T follicular helper cell (primary cell): Measurements from ENCODE around the gene ESM1.

Source experiments
- DNase-seq: peaks from one replicate; pipeline ENCODE4 v3.0.0-alpha.2; 2020; ENCODE audit warnings: low read depth

ESM1 gene

DNA sequence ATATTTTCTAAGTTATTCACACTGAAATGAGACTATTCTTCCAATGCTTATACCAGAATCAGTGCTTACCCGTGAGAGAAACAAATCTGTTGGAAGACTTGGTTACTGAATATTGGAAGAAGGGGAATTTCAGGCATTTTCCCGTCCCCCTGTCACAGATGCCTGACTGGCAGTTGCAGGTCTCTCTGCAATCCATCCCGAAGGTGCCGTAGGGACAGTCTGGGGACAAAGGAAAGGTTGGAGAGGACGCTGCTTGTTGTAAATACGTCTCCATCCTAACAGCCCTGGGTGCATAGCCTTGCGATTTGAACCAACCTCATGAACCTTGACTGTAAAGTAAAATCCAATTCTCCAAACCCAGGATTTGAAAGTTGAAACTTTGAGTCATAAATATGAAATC lies 3.5 kb downstream of the ESM1 start:
- DNase-seq, result no peak

DNA sequence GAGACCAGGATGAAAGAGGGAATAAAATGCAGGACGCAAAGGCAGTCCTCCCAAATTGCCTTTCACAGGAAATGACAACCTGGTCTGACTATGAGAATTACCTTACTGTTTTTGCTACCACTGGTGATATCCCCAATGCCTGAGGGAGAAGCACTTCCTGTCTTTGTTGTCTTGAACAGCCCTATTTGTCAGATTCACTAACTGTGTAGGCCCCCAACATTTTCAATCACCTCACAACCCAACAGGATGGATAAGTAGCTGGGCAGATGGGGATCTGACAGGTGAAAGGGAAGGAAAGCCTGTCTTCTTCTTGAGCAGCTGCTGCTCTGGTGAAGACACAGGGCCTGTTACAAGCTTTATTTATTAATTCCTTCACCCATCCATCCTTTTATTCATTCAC lies 9.7 kb downstream of the ESM1 start:
- no peak for DNase-seq

DNA sequence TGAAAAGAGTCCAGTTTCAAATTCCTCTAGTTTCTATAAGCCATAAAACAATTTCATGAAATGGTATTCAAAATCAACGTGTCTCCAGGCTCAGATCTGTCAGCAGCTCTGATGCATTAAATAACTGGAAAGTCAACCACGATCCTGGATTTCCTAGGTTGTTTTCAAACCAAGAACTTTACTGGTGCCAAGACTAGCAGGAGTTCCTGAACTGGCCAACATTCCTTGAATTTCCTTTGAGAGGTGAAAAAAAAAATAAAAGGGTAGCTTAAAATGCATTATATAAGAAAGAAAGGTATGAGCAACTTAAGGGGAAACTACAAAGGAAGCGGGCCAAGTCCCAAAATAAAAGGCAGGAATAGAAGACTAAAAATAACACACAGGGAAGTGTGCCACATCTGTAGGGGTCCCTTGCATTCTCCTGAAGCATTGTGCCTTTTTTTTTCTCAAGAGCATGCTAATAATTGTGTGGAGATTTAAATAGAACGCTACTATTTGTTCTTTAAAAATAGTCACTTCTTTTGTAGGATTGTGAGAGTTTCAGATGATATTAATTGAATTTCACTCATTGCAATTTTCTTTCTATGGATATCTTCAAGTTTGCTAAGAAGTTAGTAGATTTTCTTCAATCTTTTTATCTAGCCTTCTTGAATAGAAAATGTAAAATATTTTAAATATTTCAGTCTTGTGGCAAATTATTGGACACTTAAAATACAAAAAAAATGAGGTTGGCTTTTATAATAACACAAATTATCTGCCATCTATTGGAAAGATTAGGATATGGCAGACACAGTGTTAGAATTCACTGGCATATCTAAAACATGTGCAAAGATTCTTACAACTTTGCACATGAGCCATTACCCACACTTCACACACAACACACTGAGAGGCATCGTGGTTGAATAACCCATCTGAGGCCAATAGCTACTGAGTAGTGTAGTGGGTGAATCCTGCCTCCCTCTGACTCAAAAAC lies 15.3 kb downstream of the ESM1 start:
- no peak for DNase-seq

DNA sequence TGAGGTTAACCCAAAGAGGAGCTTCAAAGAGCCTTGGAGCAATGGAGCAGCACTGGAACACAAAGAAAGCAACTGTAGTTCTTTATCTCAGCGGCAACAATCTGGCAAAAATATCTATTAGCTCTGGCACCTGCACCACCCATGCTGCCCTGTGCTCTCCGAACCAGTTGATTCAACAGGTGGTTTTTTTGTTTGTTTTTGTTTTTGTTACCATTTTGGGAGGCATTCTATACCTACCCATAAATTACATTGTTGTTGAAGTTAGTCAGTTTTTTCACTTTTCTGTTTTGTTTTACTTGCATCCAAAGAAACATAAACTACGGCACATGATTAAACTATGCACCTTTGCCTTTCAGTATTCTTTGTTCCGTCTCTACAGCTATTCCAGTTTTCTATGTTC lies 16.2 kb downstream of the ESM1 start:
- no peak for DNase-seq

DNA sequence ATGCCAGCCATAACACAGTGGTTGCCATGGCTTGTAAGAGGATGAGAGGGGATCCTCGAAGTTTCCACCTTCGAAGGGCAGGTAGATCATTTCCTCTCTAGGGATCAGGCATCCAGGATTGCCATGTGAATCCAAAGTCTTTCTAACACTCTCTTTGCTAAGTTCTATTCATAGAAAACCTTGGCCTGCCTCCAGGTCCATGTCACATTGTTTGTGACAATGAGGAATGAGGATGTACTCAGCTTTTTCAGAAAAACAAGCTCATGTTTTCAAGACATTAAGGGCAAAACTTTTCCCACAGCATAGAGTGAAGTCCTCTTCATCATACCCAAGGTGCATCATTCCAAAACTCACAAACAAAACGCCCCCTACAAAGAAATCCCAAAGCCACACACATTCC lies 19.6 kb downstream of the ESM1 start:
- DNase-seq, result no peak

DNA sequence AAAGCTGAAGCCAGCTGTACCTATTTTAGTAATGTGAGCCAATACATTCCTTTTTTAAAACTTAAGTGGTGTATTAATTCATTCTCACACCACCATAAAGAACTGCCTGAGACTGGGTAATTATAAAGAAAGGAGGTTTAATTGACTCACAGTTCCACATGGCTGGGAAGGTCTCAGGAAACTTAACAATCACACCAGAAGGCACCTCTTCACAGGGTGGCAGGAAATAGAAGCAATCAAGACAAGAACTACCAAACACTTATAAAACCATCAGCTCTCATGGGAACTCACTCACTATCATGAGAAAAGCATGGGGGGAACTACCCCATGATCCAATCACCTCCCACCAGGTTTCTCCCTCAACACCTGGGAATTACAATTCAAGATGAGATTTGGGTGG lies 21.0 kb downstream of the ESM1 start:
- DNase-seq, result no peak

DNA sequence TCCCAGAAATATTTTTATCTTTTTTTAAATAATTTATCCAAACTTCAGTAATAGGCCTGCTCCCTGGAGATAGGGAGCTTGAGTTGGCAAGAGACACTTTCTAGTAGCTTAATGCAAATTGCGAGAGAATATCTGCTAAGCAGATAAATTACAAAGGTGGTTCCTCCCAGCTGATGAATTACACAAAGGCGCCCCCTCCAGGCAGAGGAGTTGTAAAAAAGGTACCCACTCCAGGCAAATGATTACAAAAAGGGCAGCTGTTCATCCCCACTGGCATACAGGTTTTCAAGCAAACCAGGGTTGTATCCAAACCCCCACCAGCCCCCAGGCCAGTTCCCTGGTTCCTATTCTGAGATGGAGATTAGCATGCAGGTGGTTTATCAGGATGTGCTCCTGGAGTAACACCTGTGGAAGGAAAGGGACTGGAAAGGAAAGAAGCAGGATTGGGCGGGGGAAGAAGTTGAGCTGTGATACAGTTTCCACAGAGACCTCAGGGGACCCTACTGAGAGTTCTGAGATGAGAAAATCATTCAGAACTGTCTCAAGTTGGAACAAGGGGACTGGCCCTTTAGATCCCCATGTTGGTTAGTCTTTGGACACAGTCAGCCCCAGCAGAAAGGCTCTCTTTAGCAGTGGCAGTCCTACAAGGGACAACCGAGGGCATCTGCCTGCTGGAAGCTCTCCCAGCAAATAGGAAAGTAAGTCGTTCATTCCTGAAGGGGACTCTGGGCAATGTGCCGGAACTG lies 25.5 kb downstream of the ESM1 start:
- no peak for DNase-seq

DNA sequence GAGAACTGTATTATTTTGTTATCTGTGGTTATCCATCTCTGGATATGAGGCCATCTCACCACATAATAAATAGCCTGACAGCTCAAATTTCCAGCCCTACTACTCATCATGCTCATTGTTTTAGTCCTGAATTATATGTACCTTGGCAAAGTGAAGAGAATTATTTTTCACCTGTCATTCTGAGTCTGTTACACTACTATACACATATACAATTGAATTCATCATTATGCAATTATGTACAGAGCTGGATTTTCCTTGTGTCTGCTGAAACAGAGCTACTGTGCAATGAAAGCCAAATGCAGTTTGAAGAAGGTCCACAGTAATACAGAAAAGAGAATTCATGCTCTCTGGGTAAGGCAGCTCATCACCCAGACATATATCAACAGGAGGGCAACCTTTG lies 28.5 kb downstream of the ESM1 start:
- no peak for DNase-seq

DNA sequence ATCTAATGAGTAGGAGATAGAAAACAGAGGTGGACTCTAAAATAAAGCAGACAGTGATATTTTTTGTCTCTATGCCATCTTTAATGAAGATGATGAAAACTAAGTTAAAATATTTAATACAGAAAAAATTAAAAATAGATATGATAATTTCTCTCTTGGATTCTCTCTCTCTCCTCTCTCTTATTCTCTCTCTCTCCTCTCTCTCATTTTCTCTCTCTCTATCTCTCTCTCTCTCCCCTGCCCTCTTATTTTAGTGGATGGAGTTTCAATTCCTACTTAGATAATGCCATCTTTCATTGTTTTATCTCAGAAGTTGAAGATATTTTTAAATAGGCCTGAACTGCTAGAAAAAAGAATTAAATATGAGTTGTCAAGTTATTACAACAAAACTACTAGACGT lies 38.2 kb downstream of the ESM1 start:
- no peak for DNase-seq

DNA sequence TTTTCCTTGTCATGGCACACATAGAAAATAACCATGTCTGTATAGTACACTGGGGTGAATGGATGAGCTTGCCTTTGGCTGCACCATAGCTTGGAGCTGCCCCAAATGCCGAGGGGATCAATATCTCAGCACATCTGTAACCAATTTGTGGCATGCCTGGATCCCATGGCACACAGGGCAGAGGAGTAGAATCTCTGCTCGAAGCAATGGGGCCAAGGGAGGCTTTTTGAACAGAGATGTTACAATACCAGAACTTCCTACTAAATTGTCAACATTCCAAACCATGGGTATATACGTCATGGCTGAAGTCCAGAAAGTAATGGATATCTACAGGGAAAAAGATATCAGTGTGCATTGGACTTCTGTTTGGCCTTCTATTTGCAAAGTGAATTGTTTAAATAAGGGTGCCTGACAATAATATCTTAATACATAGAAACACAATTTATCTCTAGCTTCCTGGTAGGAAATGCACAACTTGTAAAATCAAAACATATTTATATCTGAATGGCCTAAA lies 39.0 kb downstream of the ESM1 start:
- DNase-seq, result no peak

DNA sequence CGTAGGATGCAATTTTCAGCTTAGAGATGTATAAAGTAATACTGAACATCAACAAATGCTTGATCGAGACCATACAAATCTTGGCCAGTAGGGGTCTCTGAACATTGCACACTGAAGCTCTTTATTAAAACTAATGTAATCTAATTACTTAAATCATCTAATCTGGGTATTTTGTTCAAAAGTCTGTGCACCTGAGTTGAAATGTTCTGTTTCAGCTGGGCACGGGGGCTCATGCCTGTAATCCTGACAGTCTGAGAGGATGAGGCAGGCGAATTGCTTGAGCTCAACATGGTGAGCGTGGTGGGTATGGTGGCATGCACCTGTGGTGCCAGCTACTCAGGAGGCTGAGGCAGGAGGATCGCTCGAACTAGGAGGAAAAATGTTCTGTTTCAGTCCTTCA lies 41.0 kb downstream of the ESM1 start:
- DNase-seq, result peak; percentile 24

DNA sequence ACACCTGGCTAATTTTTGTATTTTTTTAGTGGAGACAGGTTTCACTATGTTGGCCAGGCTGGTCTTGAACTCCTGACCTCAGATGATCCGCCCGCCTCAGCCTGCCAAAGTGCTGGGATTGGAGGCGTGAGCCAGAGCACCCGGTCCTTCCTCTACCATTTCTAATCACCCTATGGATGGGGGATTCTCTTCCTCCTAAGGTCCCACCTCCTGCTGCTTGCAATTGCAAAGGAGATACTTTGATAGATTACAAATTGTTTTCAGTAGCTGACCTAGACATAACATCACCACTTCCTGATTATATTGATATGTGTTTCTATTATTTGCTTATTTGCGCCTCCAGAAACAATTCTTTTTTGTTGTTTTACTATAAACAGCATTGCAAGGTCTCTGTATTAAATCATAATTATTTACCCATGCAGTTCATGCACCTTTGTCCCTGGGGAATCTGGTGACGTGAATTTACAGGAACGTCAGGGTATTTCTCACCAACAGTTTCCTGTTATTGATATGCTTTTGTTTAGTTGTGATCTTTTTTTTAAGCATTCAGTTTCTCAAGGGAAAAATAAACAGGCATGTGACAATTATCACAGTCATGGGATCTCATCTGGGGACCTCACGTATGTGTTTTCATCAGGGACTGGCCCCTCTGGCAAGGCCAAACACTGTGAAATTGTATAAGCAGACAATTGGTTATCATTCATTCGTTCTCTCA lies 43.2 kb downstream of the ESM1 start:
- no peak for DNase-seq

DNA sequence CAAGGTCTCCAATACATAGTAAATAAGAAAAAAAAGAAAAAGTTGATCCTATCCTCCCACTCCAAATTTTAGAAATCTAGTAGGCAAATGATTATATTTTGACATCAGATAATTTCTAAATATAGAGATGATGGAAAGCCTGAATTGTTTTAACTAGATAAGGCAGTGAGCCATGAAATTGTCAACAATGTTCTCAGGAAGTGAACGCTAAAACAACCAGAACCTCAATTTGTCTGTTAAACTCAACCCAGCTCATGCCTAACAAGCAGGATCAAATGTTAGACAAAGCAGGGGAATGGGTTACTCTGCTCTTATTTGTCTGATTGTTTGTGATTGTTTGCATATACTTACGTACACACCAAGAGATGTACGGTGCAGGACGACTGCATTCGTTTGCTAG lies 49.2 kb downstream of the ESM1 start:
- no peak for DNase-seq

DNA sequence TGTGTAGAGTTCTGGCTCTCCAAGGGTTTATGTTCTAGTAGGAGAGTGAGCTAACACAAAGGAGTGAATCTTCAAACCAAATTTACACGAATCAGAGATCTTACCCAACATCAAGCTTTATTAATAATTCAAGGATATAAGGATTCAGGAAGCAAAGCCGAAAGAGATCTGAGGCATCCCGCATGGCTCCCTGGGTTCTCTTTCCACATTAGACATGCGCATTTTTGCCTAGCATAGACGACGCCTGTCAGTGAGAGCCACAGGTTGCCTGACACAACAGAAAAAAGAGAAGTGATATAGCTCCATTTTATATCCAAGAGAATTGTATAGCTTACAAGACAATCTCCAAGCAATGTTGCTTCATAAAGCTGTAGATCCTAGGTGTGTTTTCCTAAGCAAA lies 52.6 kb downstream of the ESM1 start:
- no peak for DNase-seq

DNA sequence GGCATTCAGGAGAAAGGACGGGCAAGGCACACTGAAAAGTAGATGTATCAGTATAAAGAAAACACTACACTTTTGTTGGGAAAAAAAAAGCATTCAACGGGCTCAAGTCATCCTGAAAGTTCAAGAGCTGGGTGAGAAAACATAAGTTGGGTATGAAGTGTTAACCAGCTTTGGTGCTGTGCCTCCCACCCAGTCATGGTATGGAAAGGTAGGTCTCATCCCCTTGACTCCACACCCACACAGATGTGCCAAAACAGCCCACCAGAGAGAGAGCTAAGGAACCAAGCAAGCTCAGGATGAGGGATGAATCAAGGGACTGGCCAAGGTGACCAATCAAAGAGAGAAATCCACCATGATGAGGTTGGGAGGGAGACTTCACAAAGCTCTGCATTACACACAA lies 54.7 kb downstream of the ESM1 start:
- DNase-seq, result no peak
